ENCODE results near the gene P4HA2.

DNA sequence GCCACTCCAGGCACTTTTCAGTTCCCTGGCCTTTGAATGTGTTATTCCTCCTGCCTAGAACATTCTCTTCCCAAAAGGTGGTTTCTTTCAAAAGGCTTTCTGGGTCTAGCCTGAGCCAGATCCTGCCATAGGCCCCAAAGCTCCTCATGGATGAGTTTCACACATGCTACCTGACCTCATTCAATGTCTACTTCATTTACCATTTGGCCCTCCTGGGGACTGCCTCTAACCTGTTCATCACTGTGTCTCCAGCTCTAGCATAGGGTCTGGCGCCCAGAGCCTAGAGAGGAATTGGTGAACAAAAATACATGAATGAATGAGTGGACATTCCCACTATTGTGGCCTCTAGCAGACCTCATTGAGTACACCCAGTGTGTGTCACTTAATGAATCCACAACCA, 5.4 kb upstream of the P4HA2 start:
- TF ChIP-seq POLR2AphosphoS5 (IDR thresholded peaks at IDR 0.05; ENCODE audit: low read depth, low read length): no peak
- TF ChIP-seq, protein P1, sequence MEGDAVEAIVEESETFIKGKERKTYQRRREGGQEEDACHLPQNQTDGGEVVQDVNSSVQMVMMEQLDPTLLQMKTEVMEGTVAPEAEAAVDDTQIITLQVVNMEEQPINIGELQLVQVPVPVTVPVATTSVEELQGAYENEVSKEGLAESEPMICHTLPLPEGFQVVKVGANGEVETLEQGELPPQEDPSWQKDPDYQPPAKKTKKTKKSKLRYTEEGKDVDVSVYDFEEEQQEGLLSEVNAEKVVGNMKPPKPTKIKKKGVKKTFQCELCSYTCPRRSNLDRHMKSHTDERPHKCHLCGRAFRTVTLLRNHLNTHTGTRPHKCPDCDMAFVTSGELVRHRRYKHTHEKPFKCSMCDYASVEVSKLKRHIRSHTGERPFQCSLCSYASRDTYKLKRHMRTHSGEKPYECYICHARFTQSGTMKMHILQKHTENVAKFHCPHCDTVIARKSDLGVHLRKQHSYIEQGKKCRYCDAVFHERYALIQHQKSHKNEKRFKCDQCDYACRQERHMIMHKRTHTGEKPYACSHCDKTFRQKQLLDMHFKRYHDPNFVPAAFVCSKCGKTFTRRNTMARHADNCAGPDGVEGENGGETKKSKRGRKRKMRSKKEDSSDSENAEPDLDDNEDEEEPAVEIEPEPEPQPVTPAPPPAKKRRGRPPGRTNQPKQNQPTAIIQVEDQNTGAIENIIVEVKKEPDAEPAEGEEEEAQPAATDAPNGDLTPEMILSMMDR (IDR thresholded peaks at IDR 0.05): no peak

Data from Panc1 (cell line).